ENCODE data around the gene HASPIN. TPM values are rescaled to one million over a fixed set of nuclear protein-coding genes. Genes with fewer than 3 reads are reported as not detected.
A peak's percentile ranks its signal among the peaks of the same experiment; 100 is the strongest.

Gene HASPIN
- total RNA-seq = 1 to 10 TPM; 1.5 to 4.7 (median 2.6) TPM
- polyA plus RNA-seq = 1 to 10 TPM in 2 of 3 donors, under 1 TPM in 1; 0.74 to 2.5 (median 1.8) TPM
- long read RNA-seq, donor 1 = 0 reads
- long read RNA-seq, donor 2 = 0 reads

DNA sequence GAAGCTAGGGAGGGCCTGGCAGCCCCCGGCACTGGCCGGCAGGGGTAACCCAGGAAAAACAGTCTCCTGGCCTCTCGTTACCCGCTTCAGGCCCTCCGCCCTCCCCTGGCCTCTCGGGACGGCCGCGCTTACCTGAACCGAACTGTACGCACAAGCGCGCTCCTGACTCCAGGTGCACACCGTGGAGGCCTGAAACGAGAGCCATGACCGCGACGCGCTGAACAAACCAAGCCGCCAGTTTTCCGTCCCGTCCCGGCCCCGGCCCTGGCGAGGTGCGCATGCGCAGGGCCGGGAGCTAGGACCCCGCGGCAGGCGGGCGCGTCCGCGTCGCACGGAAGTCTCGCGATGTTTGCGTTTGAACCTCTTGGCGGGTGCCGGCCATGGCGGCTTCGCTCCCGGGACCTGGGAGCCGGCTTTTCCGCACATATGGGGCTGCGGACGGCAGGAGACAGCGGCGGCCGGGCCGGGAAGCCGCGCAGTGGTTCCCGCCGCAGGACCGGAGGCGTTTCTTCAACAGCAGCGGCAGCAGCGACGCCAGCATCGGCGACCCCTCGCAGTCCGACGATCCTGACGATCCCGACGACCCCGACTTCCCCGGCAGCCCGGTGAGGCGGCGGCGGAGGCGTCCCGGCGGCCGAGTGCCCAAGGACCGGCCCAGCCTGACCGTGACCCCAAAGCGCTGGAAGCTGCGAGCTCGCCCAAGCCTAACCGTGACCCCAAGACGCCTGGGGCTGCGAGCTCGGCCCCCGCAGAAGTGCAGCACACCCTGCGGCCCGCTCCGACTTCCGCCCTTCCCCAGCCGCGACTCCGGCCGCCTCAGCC lies at the start of gene HASPIN:
Gene HASPIN (plus strand): TSS at position 348 of the 822 bp plus-strand sequence. CDS start 33 bp downstream, at position 381.
- DNase-seq = peak; percentile 97
- peak within 1 kb of the TSS; percentile 76 to 99 (median 94) for H3K4me3 ChIP-seq
- TF ChIP-seq POLR2AphosphoS5 (IDR thresholded peaks at IDR 0.05) = peak; percentile 95 to 96 (median 96)
- peak in 8 of 11 experiments; percentile 8 to 59 (median 50) for TF ChIP-seq CTCF (IDR thresholded peaks at IDR 0.05 in 8 of 11, conservative IDR thresholded peaks at IDR 0.05 in 3 of 11)
- peak in 2 of 3 donors; percentile 13 to 40 for TF ChIP-seq POLR2A (IDR thresholded peaks at IDR 0.05)
- H3K4me1 ChIP-seq = peaks cover 35 to 86% (median 72%) of the 10 kb centered on the region in 6 donors
- 0 to 1% (median 0%) methylated on average over 64 to 98 of the region's 98 CpGs for WGBS, 5 donors
- peak within 1 kb of the TSS; percentile 81 to 95 (median 90) for H3K27ac ChIP-seq
- intact Hi-C loops (cut with DNase I; ENCODE audit: low total_unique reads) = no loop called here
- no peaks in the 10 kb centered on the region for H3K27me3 ChIP-seq (replicated peaks in 1 of 7)
- peaks cover 0 to 40% (median 9%) of the 10 kb centered on the region in 6 donors for H3K36me3 ChIP-seq
- H3K9me3 ChIP-seq = no peaks in the 10 kb centered on the region

GRCh38 chr17:3675886-3676285 lies 47.8 kb upstream of the HASPIN start:
- Histone ChIP-seq H3K4me3 (no peak overlapping the region), H3K9me3 (no peaks in the 10 kb centered on the region), H3K27ac (no peak overlapping the region), H3K4me1 (peaks cover 0 to 30% (median 5%) of the 10 kb centered on the region in 6 donors), H3K27me3 (replicated peaks in 1 of 7) (no peaks in the 10 kb centered on the region), H3K36me3 (peaks cover 0 to 62% (median 28%) of the 10 kb centered on the region in 6 donors)
- 86 to 90% (median 89%) methylated on average over 11 of the region's 11 CpGs for WGBS, 5 donors
- intact Hi-C loops (cut with DNase I; ENCODE audit: low total_unique reads) = no loop called here
- DNase-seq = no peak
- no peak for TF ChIP-seq POLR2A (IDR thresholded peaks at IDR 0.05)
- peak; percentile 27 to 60 (median 30) for TF ChIP-seq POLR2AphosphoS5 (IDR thresholded peaks at IDR 0.05)

GRCh38 chr17:3678095-3678820 lies 45.4 kb upstream of the HASPIN start:
- no peak for DNase-seq

GRCh38 chr17:3678821-3679530 lies 44.7 kb upstream of the HASPIN start:
- H3K27ac ChIP-seq = peak overlapping the region in 1 of 8 donors; percentile 11
- peaks cover 0 to 45% (median 19%) of the 10 kb centered on the region in 6 donors for H3K4me1 ChIP-seq
- peaks cover 0 to under 1% (median 0%) of the 10 kb centered on the region in 7 donors for H3K27me3 ChIP-seq (replicated peaks in 1 of 7)
- no peak overlapping the region for H3K4me3 ChIP-seq
- intact Hi-C loops (cut with DNase I; ENCODE audit: low total_unique reads) = no loop called here
- DNase-seq = no peak
- WGBS, 5 donors = 84 to 91% (median 87%) methylated on average over 26 to 27 of the region's 27 CpGs
- no peaks in the 10 kb centered on the region for H3K9me3 ChIP-seq
- TF ChIP-seq POLR2A (IDR thresholded peaks at IDR 0.05) (no peak), POLR2AphosphoS5 (IDR thresholded peaks at IDR 0.05) (peak in 2 of 3 donors; percentile 25 to 72)
- H3K36me3 ChIP-seq = peaks cover 0 to 68% (median 23%) of the 10 kb centered on the region in 6 donors

More at GRCh38 chr17:3678095-3678820, 45.4 kb upstream of the HASPIN start:
- TF ChIP-seq POLR2A (IDR thresholded peaks at IDR 0.05) (no peak), POLR2AphosphoS5 (IDR thresholded peaks at IDR 0.05) (peak in 1 of 3 donors; percentile 66)
- Histone ChIP-seq H3K4me1 (peaks cover 0 to 43% (median 13%) of the 10 kb centered on the region in 6 donors), H3K36me3 (peaks cover 0 to 66% (median 23%) of the 10 kb centered on the region in 6 donors), H3K4me3 (no peak overlapping the region), H3K9me3 (no peaks in the 10 kb centered on the region), H3K27me3 (replicated peaks in 1 of 7) (no peaks in the 10 kb centered on the region), H3K27ac (no peak overlapping the region)
- intact Hi-C loops (cut with DNase I; ENCODE audit: low total_unique reads) = no loop called here
- WGBS, 5 donors = 76 to 90% (median 84%) methylated on average over 8 to 16 of the region's 16 CpGs

All from spleen (tissue), 13 donors.